CD4-positive, alpha-beta memory T cell (primary cell): ENCODE measurements around the gene EYS. TPM values are rescaled to one million over a fixed set of nuclear protein-coding genes. Genes with fewer than 3 reads are reported as not detected.
"Not testable (repeated sequence)": the region's sequence is repeated elsewhere in the genome, so short reads cannot be mapped to it uniquely, and the experiment has no call there.

Experiments
- CTCF ChIA-PET: fragments of 350-600 bp; sonication (Branson Sonifier 250); formaldehyde crosslinking; loops from one replicate; lab custom pipeline; 2021; ENCODE audit warnings: inconsistent platforms; ENCODE audit not compliant: partially characterized antibody; lab: Charles Lee
- POLR2A ChIA-PET: fragments of 350-600 bp; sonication (Branson Sonifier 250); formaldehyde crosslinking; loops from one replicate; lab custom pipeline; 2021; ENCODE audit not compliant: partially characterized antibody; lab: Charles Lee
- DNase-seq, 5 donors: peaks; one replicate each; pipeline versions ENCODE4 v3.0.0 to v3.0.0-alpha.2; 2020 to 2022; ENCODE audit warnings: mixed read lengths in 1 of 5
- H3K27ac ChIP-seq: one replicate; pipeline ENCODE4 v1.7.0; 2013; ENCODE audit warnings: low read depth, low read length
- H3K27me3 ChIP-seq: 2 replicates; pipeline ENCODE4 v1.7.0; 2013; ENCODE audit warnings: mild to moderate bottlenecking, low read length, moderate library complexity; ENCODE audit not compliant: insufficient read depth
- H3K36me3 ChIP-seq: 2 replicates; pipeline ENCODE4 v1.7.0; 2013; ENCODE audit warnings: mild to moderate bottlenecking, low read length, moderate library complexity; ENCODE audit not compliant: insufficient read depth
- H3K4me1 ChIP-seq: 2 replicates; pipeline ENCODE4 v1.7.0; 2013; ENCODE audit warnings: mild to moderate bottlenecking, low read length, moderate library complexity; ENCODE audit not compliant: insufficient read depth
- H3K4me3 ChIP-seq, 2 donors: one replicate each; pipeline ENCODE4 v1.7.0; 2013; ENCODE audit warnings: low read length in 2 of 2, mild to moderate bottlenecking in 1 of 2
- H3K9me3 ChIP-seq, 2 donors: one replicate each; pipeline ENCODE4 v1.7.0; 2013; ENCODE audit warnings: low read length in 2 of 2, control low read depth in 1 of 2; ENCODE audit not compliant: control insufficient read depth in 1 of 2
- H3K27ac Mint-ChIP-seq, 7 donors: one replicate each; pipeline ENCODE4 v1.8.0; 2020 to 2021; ENCODE audit warnings: mixed read lengths in 7 of 7, mild to moderate bottlenecking in 6 of 7, inconsistent platforms in 3 of 7, moderate library complexity in 3 of 7
- H3K27me3 Mint-ChIP-seq, 2 donors: one replicate each; pipeline ENCODE4 v1.8.0; 2020 to 2021; ENCODE audit warnings: mixed read lengths in 2 of 2
- H3K36me3 Mint-ChIP-seq, 2 donors: one replicate each; pipeline ENCODE4 v1.8.0; 2020 to 2021; ENCODE audit warnings: mixed read lengths in 2 of 2, inconsistent platforms in 1 of 2, mild to moderate bottlenecking in 1 of 2
- H3K4me1 Mint-ChIP-seq, 4 donors: one replicate each; pipeline ENCODE4 v1.8.0; 2020 to 2021; ENCODE audit warnings: mixed read lengths in 4 of 4, mild to moderate bottlenecking in 1 of 4
- H3K4me3 Mint-ChIP-seq, 8 donors: one replicate each; pipeline ENCODE4 v1.8.0; 2020 to 2021; ENCODE audit warnings: mixed read lengths in 8 of 8, mild to moderate bottlenecking in 7 of 8, moderate library complexity in 6 of 8, inconsistent platforms in 3 of 8
- H3K9me3 Mint-ChIP-seq, 8 donors: one replicate each; pipeline ENCODE4 v1.8.0; 2020 to 2021; ENCODE audit warnings: mixed read lengths in 8 of 8, mild to moderate bottlenecking in 5 of 8, inconsistent platforms in 3 of 8, moderate library complexity in 1 of 8
- intact Hi-C: fragments of 100-400 bp; cut with micrococcal nuclease; formaldehyde crosslinking; loops from one replicate; pipeline ENCODE4 v1.15.1; 2023
- polyA plus RNA-seq, 2 donors: library from polyadenylated mRNA; unstranded; fragments of 300-500 nt; fragmentation: Illumina TruSeq; gene quantifications; one replicate each; pipeline ENCODE4 v1.2.3, GENCODE V29; 2021
- total RNA-seq, 2 experiments: library from RNA; stranded (reverse); gene quantifications; one replicate each; pipeline ENCODE4 v1.2.3, GENCODE V29; 2021

The EYS gene
- total and polyA plus RNA-seq, 4 experiments from 2014 or later: 0.17 to 0.20 TPM; not detected in 2

- DNase-seq: no peak
- Histone ChIP-seq H3K27me3 (no peaks in the 10 kb centered on the region), H3K27ac (no peak overlapping the region), H3K36me3 (no peaks in the 10 kb centered on the region), H3K4me3 (no peak overlapping the region), H3K9me3 (no peaks in the 10 kb centered on the region), H3K4me1 (no peaks in the 10 kb centered on the region)
- POLR2A ChIA-PET: no interaction called here
- H3K36me3 Mint-ChIP-seq: no peaks in the 10 kb centered on the region
- CTCF ChIA-PET: no interaction called here
- no peak overlapping the region for H3K4me3 Mint-ChIP-seq
- no peaks in the 10 kb centered on the region for H3K4me1 Mint-ChIP-seq
- no peaks in the 10 kb centered on the region for H3K27me3 Mint-ChIP-seq
- no peak overlapping the region for H3K27ac Mint-ChIP-seq
- intact Hi-C loops: no loop called here
- H3K9me3 Mint-ChIP-seq: peaks cover 0 to 13% (median 2%) of the 10 kb centered on the region in 8 donors
Measured at GRCh38 chr6:64459411-64459944, 1247.5 kb downstream of the EYS start.

- DNase-seq, H3K4me1 ChIP-seq, intact Hi-C loops, H3K4me3 Mint-ChIP-seq, H3K27me3 Mint-ChIP-seq, H3K4me1 Mint-ChIP-seq, H3K4me3 ChIP-seq, H3K27me3 ChIP-seq, H3K36me3 ChIP-seq, POLR2A ChIA-PET, H3K27ac ChIP-seq, CTCF ChIA-PET, H3K9me3 ChIP-seq, H3K36me3 Mint-ChIP-seq, H3K27ac Mint-ChIP-seq: not testable (repeated sequence)
- H3K9me3 Mint-ChIP-seq: peaks cover 2 to 37% (median 14%) of the 10 kb centered on the region in 8 donors
Measured at GRCh38 chr6:64448101-64448500, 1258.9 kb downstream of the EYS start.

GRCh38 chr6:64445038-64445437 lies 1262.0 kb downstream of the EYS start:
- Histone ChIP-seq H3K27me3 (no peaks in the 10 kb centered on the region), H3K36me3 (no peaks in the 10 kb centered on the region), H3K27ac (no peak overlapping the region), H3K4me1 (no peaks in the 10 kb centered on the region), H3K9me3 (no peaks in the 10 kb centered on the region), H3K4me3 (no peak overlapping the region)
- intact Hi-C loops: no loop called here
- no peaks in the 10 kb centered on the region for H3K27me3 Mint-ChIP-seq
- H3K4me3 Mint-ChIP-seq: no peak overlapping the region
- no peaks in the 10 kb centered on the region for H3K4me1 Mint-ChIP-seq
- DNase-seq: no peak
- ChIA-PET POLR2A (no interaction called here), CTCF (no interaction called here)
- H3K36me3 Mint-ChIP-seq: no peaks in the 10 kb centered on the region
- H3K9me3 Mint-ChIP-seq: peaks cover 2 to 29% (median 21%) of the 10 kb centered on the region in 8 donors
- no peak overlapping the region for H3K27ac Mint-ChIP-seq

GRCh38 chr6:64439274-64439673 lies 1267.8 kb downstream of the EYS start:
- no peak overlapping the region for H3K4me3 Mint-ChIP-seq
- H3K36me3 ChIP-seq: no peaks in the 10 kb centered on the region
- no peaks in the 10 kb centered on the region for H3K36me3 Mint-ChIP-seq
- no peaks in the 10 kb centered on the region for H3K9me3 ChIP-seq
- no peak overlapping the region for H3K27ac Mint-ChIP-seq
- H3K27me3 ChIP-seq: no peaks in the 10 kb centered on the region
- no peaks in the 10 kb centered on the region for H3K4me1 Mint-ChIP-seq
- H3K27me3 Mint-ChIP-seq: no peaks in the 10 kb centered on the region
- no peak for DNase-seq
- peaks cover 0 to 19% (median 8%) of the 10 kb centered on the region in 8 donors for H3K9me3 Mint-ChIP-seq
- POLR2A ChIA-PET: no interaction called here
- no peaks in the 10 kb centered on the region for H3K4me1 ChIP-seq
- intact Hi-C loops: no loop called here
- CTCF ChIA-PET: no interaction called here
- no peak overlapping the region for H3K4me3 ChIP-seq
- no peak overlapping the region for H3K27ac ChIP-seq

GRCh38 chr6:64437996-64438395 lies 1269.0 kb downstream of the EYS start:
- Mint-ChIP-seq H3K27ac (no peak overlapping the region), H3K27me3 (no peaks in the 10 kb centered on the region), H3K9me3 (peaks cover 0 to 14% (median 6%) of the 10 kb centered on the region in 8 donors), H3K4me1 (no peaks in the 10 kb centered on the region), H3K4me3 (no peak overlapping the region), H3K36me3 (no peaks in the 10 kb centered on the region)
- intact Hi-C loops: no loop called here
- Histone ChIP-seq H3K36me3 (no peaks in the 10 kb centered on the region), H3K4me3 (no peak overlapping the region), H3K4me1 (no peaks in the 10 kb centered on the region), H3K27ac (no peak overlapping the region), H3K27me3 (no peaks in the 10 kb centered on the region), H3K9me3 (no peaks in the 10 kb centered on the region)
- POLR2A ChIA-PET: no interaction called here
- DNase-seq: no peak
- CTCF ChIA-PET: no interaction called here

- POLR2A ChIA-PET: no interaction called here
Measured at GRCh38 chr6:64429926-64430325, 1277.1 kb downstream of the EYS start.

GRCh38 chr6:64428186-64428585 lies 1278.8 kb downstream of the EYS start:
- H3K36me3 ChIP-seq: no peaks in the 10 kb centered on the region
- no peaks in the 10 kb centered on the region for H3K27me3 Mint-ChIP-seq
- POLR2A ChIA-PET: no interaction called here
- DNase-seq: no peak
- H3K36me3 Mint-ChIP-seq: no peaks in the 10 kb centered on the region
- H3K27ac ChIP-seq: no peak overlapping the region
- no peaks in the 10 kb centered on the region for H3K4me1 ChIP-seq
- no peaks in the 10 kb centered on the region for H3K4me1 Mint-ChIP-seq
- intact Hi-C loops: no loop called here
- no peak overlapping the region for H3K4me3 ChIP-seq
- H3K9me3 Mint-ChIP-seq: peaks cover 0 to 11% (median 5%) of the 10 kb centered on the region in 8 donors
- no peak overlapping the region for H3K4me3 Mint-ChIP-seq
- CTCF ChIA-PET: no interaction called here
- no peaks in the 10 kb centered on the region for H3K9me3 ChIP-seq
- no peak overlapping the region for H3K27ac Mint-ChIP-seq
- H3K27me3 ChIP-seq: no peaks in the 10 kb centered on the region

More at GRCh38 chr6:64429926-64430325, 1277.1 kb downstream of the EYS start:
- Histone ChIP-seq H3K4me3 (no peak overlapping the region), H3K27me3 (no peaks in the 10 kb centered on the region), H3K36me3 (no peaks in the 10 kb centered on the region), H3K4me1 (no peaks in the 10 kb centered on the region), H3K27ac (no peak overlapping the region), H3K9me3 (no peaks in the 10 kb centered on the region)
- H3K4me3 Mint-ChIP-seq: no peak overlapping the region
- no peak for DNase-seq
- no peaks in the 10 kb centered on the region for H3K36me3 Mint-ChIP-seq
- H3K9me3 Mint-ChIP-seq: peaks cover 2 to 9% (median 3%) of the 10 kb centered on the region in 8 donors
- intact Hi-C loops: no loop called here
- H3K4me1 Mint-ChIP-seq: no peaks in the 10 kb centered on the region
- CTCF ChIA-PET: no interaction called here
- no peak overlapping the region for H3K27ac Mint-ChIP-seq
- H3K27me3 Mint-ChIP-seq: no peaks in the 10 kb centered on the region

GRCh38 chr6:64415926-64416325 lies 1291.1 kb downstream of the EYS start:
- intact Hi-C loops: no loop called here
- no peaks in the 10 kb centered on the region for H3K36me3 Mint-ChIP-seq
- CTCF ChIA-PET: no interaction called here
- DNase-seq: no peak
- POLR2A ChIA-PET: no interaction called here
- H3K9me3 ChIP-seq: no peaks in the 10 kb centered on the region
- H3K9me3 Mint-ChIP-seq: peaks cover 4 to 14% (median 6%) of the 10 kb centered on the region in 8 donors
- H3K4me1 Mint-ChIP-seq: no peaks in the 10 kb centered on the region
- no peaks in the 10 kb centered on the region for H3K4me1 ChIP-seq
- no peak overlapping the region for H3K27ac ChIP-seq
- H3K4me3 Mint-ChIP-seq: no peak overlapping the region
- no peak overlapping the region for H3K27ac Mint-ChIP-seq
- no peak overlapping the region for H3K4me3 ChIP-seq
- no peaks in the 10 kb centered on the region for H3K27me3 Mint-ChIP-seq
- no peaks in the 10 kb centered on the region for H3K36me3 ChIP-seq
- H3K27me3 ChIP-seq: no peaks in the 10 kb centered on the region
